HG03159 (cell line): ENCODE results near the gene SLC26A2.

ENCODE experiments used
- ATAC-seq: cut with Tn5 transposase; IDR thresholded peaks from one replicate; pipeline ENCODE4 v1.9.1; 2021; ENCODE audit warnings: mild to moderate bottlenecking, moderate library complexity; ENCODE audit not compliant: unreplicated experiment

SLC26A2 gene

GRCh38 chr5:150035139-150035895 lies 74.8 kb downstream of the SLC26A2 start:
- peak; percentile 98 for ATAC-seq

DNA sequence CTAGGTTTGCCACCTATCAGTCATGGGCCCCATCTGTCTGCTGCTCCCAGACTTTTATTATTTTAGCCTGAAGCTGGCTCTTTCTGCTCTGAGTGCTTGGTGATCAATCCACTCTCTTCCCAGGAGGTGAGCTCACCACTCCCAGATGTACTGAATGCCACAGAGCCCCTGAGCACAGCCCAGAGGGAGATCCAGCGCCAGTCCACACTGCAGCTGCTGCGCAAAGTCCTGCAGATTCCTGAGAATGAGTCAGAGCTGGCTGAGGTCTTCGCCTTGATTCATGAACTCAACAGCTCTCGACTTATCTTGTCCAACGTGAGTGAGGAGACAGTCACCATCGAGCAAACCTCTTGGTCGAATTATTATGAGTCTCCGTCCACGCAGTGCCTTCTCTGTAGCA lies 76.0 kb downstream of the SLC26A2 start:
- ATAC-seq, result no peak
